Ovary (tissue), 9 donors: ENCODE measurements around the gene RGS17. TPM values are rescaled to one million over a fixed set of nuclear protein-coding genes. Genes with fewer than 3 reads are reported as not detected.

Source experiments
- DNase-seq, 5 donors: peaks; one replicate each; pipeline ENCODE4 v3.0.0-alpha.2; 2019 to 2020
- H3K27ac ChIP-seq, 2 donors: fragments of 200-600 bp; one replicate each; pipeline versions ENCODE4 v1.5.1 to v1.8.0; 2019 to 2022
- H3K27me3 ChIP-seq: fragments of 200-600 bp; one replicate; pipeline ENCODE4 v1.8.0; 2022
- H3K36me3 ChIP-seq: fragments of 200-600 bp; sonication (generic); one replicate; pipeline ENCODE4 v1.5.1; 2019
- H3K4me1 ChIP-seq: one replicate; pipeline ENCODE4 v1.8.1; 2013; ENCODE audit warnings: mild to moderate bottlenecking, moderate library complexity; ENCODE audit not compliant: insufficient read depth
- H3K4me3 ChIP-seq: fragments of 200-600 bp; sonication (generic); one replicate; pipeline ENCODE4 v1.5.1; 2017
- H3K9me3 ChIP-seq, 2 donors: fragments of 200-600 bp in 1 of 2; sonication (generic) in 1 of 2; one replicate each; pipeline versions ENCODE4 v1.5.1 to v1.8.1; 2013 to 2019; ENCODE audit warnings: mild to moderate bottlenecking in 1 of 2, moderate library complexity in 1 of 2
- EP300 ChIP-seq: sonication (generic); formaldehyde crosslinking; IDR thresholded peaks from one replicate; pipeline ENCODE4 v1.6.1; 2017; ENCODE audit warnings: antibody characterized with exemption
- POLR2A ChIP-seq: fragments of 450-650 bp; IDR thresholded peaks from one replicate; pipeline ENCODE4 v1.6.1; 2017; ENCODE audit warnings: antibody characterized with exemption, mild to moderate bottlenecking, moderate library complexity
- WGBS, 3 donors: extraction: QIAGEN DNeasy Blood & Tissue Kit in 1 of 3; methylation state at CpG; one replicate each; pipeline versions ENCODE4 v1.1.5 to v1.1.7; 2013 to 2017; 5-methylcytosine and 5-hydroxymethylcytosine counted together
- intact Hi-C, 4 donors: fragments of 100-400 bp; cut with DNase I; formaldehyde crosslinking; loops; one replicate each; pipeline versions ENCODE4 v1.11.0 to v1.15.1; 2022 to 2023
- polyA plus RNA-seq, 2 donors: library from polyadenylated mRNA; stranded (reverse); fragments of 200-250 nt in 1 of 2; fragments of 350-450 nt in 1 of 2; fragmentation: Illumina TruSeq in 1 of 2; extraction: RNeasy Lipid Tissue Mini Kit (QIAGEN cat#74804) in 1 of 2; gene quantifications; one replicate each; pipeline ENCODE4 v1.2.3, GENCODE V29; 2013 to 2014
- total RNA-seq, 7 donors: library from RNA; depleted of rRNA in 2 of 7; stranded (reverse); fragments of >200 nt in 2 of 7; fragmentation: NEBNext Ultra II Directional in 3 of 7; extraction: Animal tissue kit (Norgen Biotek cat#: 25700) in 3 of 7; gene quantifications; one replicate each; pipeline versions ENCODE4 v1.1.0 to v1.2.4, GENCODE V29; 2016 to 2023
- TF ChIP-seq, protein P1 (sequence below), 3 donors: fragments of 450-650 bp in 2 of 3; fragments of 200-600 bp in 1 of 3; IDR thresholded peaks; one replicate each; pipeline versions ENCODE4 v1.5.1 to v1.8.0; 2016 to 2022; ENCODE audit warnings: antibody characterized with exemption in 3 of 3, mild to moderate bottlenecking in 1 of 3
- donor health status: DM: no; HTN: no; CAD: no; lungs with moderate emphysema.
- donor health status: DM: no; HTN: no; CAD: no.
- donor health status: Bipolar disorder and iron deficiency.
- donor health status: DM: yes; HTN: yes; CAD: no.
- donor health status: DM: no; HTN: no; CAD: no.
- donor health status: DM: yes; HTN: yes; CAD: no.

The RGS17 gene
- total and polyA plus RNA-seq, 9 donors, result 0.30 to 0.95 (median 0.46) TPM

DNA sequence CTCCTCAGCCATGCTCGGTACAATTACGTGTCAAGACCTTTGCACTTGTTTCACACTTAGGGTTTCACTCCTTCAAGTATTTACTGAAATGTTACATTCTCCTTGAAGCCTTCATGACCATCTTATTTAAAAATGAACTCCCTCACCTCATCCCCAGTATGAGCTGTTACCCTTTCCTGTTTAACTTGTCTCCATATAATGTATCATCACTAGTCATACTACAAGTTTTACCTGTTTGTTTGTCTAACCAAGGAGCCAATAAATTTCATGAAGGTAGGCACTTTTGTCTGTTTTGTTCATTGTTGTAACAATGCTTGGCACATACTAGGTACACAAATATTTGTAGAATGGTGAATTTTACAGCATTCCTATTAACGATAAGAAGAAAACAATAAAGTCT lies 82.5 kb downstream of the RGS17 start:
- H3K9me3 ChIP-seq, result no peaks in the 10 kb centered on the region
- WGBS, 3 donors, result 96 to 98% (median 97%) methylated on average over 3 of the region's 3 CpGs
- DNase-seq, result no peak
- H3K27me3 ChIP-seq, result no peaks in the 10 kb centered on the region
- TF ChIP-seq, protein P1, sequence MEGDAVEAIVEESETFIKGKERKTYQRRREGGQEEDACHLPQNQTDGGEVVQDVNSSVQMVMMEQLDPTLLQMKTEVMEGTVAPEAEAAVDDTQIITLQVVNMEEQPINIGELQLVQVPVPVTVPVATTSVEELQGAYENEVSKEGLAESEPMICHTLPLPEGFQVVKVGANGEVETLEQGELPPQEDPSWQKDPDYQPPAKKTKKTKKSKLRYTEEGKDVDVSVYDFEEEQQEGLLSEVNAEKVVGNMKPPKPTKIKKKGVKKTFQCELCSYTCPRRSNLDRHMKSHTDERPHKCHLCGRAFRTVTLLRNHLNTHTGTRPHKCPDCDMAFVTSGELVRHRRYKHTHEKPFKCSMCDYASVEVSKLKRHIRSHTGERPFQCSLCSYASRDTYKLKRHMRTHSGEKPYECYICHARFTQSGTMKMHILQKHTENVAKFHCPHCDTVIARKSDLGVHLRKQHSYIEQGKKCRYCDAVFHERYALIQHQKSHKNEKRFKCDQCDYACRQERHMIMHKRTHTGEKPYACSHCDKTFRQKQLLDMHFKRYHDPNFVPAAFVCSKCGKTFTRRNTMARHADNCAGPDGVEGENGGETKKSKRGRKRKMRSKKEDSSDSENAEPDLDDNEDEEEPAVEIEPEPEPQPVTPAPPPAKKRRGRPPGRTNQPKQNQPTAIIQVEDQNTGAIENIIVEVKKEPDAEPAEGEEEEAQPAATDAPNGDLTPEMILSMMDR (IDR thresholded peaks at IDR 0.05), result no peak
- TF ChIP-seq EP300 (no peak), POLR2A (no peak)
- no peak overlapping the region for H3K4me3 ChIP-seq
- H3K4me1 ChIP-seq, result no peaks in the 10 kb centered on the region
- intact Hi-C loops, result no loop called here
- H3K36me3 ChIP-seq, result no peaks in the 10 kb centered on the region
- H3K27ac ChIP-seq, result no peak overlapping the region

DNA sequence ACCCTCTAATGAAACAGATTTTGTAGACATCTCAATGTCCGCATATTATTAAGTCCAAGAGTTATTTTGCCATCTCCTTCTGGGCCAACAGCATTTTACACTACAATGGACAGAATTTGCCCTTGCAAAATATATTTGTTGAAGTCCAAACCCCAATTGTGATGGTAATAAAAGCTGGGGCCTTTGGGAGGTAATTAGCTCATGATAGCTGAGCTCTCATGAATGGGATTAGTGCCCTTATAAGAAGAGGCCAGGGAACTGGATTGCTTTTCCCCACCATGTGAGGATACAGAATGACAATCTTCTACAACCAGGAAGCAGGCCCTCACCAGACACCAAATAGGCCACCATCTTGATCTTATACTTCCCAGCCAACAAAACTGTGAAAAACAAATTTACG lies 83.7 kb downstream of the RGS17 start:
- intact Hi-C loops, result no loop called here
- TF ChIP-seq, protein P1 (IDR thresholded peaks at IDR 0.05), result no peak
- no peak for TF ChIP-seq POLR2A
- no peak for TF ChIP-seq EP300
- 44 to 98% (median 47%) methylated on average over 2 of the region's 2 CpGs for WGBS, 3 donors

DNA sequence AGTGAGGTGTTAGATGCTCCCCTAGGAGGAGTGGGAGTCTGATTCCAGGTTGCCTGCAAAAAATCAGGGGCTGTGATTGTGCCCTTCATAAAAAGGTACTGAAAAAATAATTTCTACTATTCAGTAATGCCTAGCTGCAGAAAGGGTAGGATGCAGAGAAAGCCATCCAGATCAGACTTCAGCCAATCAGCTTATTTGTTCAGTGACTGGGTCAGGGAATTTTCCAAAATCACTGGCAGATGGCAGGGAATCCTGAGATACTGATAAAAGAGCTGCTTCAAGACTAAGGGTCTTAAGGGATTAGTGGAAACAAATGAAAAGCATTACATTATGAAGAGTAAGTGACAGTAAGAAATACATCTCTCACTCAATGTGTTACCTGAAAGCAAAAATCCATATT lies 85.8 kb downstream of the RGS17 start:
- Histone ChIP-seq H3K9me3 (no peaks in the 10 kb centered on the region), H3K4me1 (no peaks in the 10 kb centered on the region), H3K36me3 (no peaks in the 10 kb centered on the region), H3K4me3 (no peak overlapping the region), H3K27ac (no peak overlapping the region), H3K27me3 (no peaks in the 10 kb centered on the region)
- intact Hi-C loops, result no loop called here
- DNase-seq, result no peak
- TF ChIP-seq, protein P1 (IDR thresholded peaks at IDR 0.05), result no peak
- no peak for TF ChIP-seq POLR2A
- TF ChIP-seq EP300, result no peak

More for the DNA sequence above, 83.7 kb downstream of the RGS17 start:
- Histone ChIP-seq H3K9me3 (no peaks in the 10 kb centered on the region), H3K4me3 (no peak overlapping the region), H3K4me1 (no peaks in the 10 kb centered on the region), H3K27me3 (no peaks in the 10 kb centered on the region), H3K27ac (no peak overlapping the region), H3K36me3 (no peaks in the 10 kb centered on the region)
- DNase-seq, result no peak

DNA sequence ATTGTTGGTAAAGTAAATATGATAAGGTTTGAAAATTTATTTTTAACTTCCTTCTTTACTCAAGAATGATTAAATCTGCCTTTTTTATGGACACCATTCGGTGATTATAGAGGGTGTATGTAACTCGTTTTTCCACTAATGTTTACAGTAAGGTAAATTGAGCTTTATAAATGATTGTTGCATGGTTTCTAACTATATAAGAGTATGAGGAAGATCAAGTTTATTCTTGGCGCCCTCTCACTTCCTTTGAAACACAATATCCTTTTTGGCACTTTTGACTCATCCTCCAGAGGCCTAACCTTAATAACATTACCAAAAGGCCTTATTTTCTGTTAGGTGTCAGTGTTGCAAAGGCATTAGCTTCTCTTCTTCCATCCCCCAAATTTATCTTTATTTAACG lies 86.8 kb downstream of the RGS17 start:
- H3K4me1 ChIP-seq, result no peaks in the 10 kb centered on the region
- H3K4me3 ChIP-seq, result no peak overlapping the region
- H3K9me3 ChIP-seq, result no peaks in the 10 kb centered on the region
- no peaks in the 10 kb centered on the region for H3K36me3 ChIP-seq
- TF ChIP-seq EP300 (no peak), POLR2A (no peak)
- TF ChIP-seq, protein P1 (IDR thresholded peaks at IDR 0.05), result no peak
- no peak overlapping the region for H3K27ac ChIP-seq
- no peak for DNase-seq
- WGBS, 3 donors, result 77 to 88% (median 84%) methylated on average over 4 of the region's 4 CpGs
- intact Hi-C loops, result no loop called here
- no peaks in the 10 kb centered on the region for H3K27me3 ChIP-seq

DNA sequence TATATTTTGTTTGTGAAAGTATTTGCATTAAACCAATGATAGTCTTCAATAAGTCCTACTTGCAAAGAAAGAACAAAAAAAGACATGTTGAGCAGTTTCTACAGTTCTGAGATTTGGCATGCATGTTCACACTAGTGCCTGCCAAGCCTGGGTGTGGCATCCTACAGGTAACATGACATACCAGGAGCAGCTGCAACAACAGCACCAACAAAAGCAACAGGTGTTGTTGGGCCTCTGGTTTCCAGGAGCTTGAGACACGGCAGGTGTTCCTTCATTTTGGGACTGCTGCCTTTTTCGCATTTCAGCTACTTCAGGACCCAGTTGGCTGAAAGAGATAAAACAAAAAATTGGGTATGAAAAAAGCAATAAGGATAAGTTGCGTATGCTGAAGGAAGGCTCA lies 87.4 kb downstream of the RGS17 start:
- Histone ChIP-seq H3K9me3 (no peaks in the 10 kb centered on the region), H3K27ac (no peak overlapping the region), H3K27me3 (no peaks in the 10 kb centered on the region), H3K4me1 (no peaks in the 10 kb centered on the region), H3K4me3 (no peak overlapping the region), H3K36me3 (no peaks in the 10 kb centered on the region)
- TF ChIP-seq EP300, result no peak
- no peak for DNase-seq
- intact Hi-C loops, result no loop called here
- 94 to 98% (median 97%) methylated on average over 3 of the region's 3 CpGs for WGBS, 3 donors
